ENCODE results near the gene FAM168A.
"Not testable (repeated sequence)": the region's sequence is repeated elsewhere in the genome, so short reads cannot be mapped to it uniquely, and the experiment has no call there.

The FAM168A gene

DNA sequence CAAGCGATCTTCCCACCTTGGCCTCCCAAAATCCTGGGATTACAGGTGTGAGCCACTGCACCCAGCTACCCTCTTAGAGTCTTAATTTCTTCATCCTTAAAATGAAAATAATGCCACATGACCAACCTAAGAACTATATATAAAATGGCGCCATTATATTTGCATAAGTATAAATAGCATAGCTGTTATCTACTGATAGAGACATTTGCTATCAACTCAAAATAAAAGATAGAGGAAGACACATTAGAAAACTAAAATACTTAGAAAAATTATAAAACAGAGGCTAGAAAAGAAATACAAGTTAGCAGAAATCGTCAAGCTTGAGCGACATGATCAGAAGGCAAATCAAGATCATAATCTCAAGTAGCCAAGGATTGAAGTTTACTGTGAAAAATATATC, 6.2 kb downstream of the FAM168A start:
- 96% methylated on average over 3 of the region's 4 CpGs for WGBS
- H3K4me1 ChIP-seq (ENCODE audit: insufficient read depth, low read length): peaks cover 26% of the 10 kb centered on the region
- H3K27ac ChIP-seq (ENCODE audit: low read depth, low read length): no peak overlapping the region

DNA sequence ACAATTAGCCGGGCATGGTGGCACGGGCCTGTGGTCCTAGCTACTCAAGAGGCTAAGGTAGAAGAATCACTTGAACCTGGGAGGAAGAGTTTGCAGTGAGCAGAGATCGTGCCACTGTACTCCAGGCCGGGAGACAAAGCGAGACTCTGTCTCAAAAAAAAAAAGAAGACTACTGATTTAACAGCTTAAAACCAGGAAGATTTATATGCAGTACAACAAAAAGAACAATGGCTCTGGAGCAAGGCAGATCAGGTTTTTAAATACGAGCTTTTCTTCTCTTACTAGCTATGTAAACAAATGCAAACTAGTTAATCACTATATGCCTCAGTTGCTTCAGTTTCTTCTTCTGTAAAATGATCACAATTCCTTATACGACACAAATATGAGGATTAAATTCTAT, 6.9 kb downstream of the FAM168A start:
- 0 out of 2 replicates have a peak overlapping the region, but pooled peaks have one; percentile 28 for H3K27ac ChIP-seq (ENCODE audit: low read depth, low read length)
- no peak overlapping the region for H3K4me3 ChIP-seq (ENCODE audit: low read length)
- peaks cover 19% of the 10 kb centered on the region for H3K4me1 ChIP-seq (ENCODE audit: insufficient read depth, low read length)
- H3K9ac ChIP-seq (ENCODE audit: low read depth, low read length): no peak overlapping the region
- H3K36me3 ChIP-seq (ENCODE audit: insufficient read depth, low read length): no peaks in the 10 kb centered on the region
- H3K9me3 ChIP-seq (ENCODE audit: insufficient read depth, low read depth, low read length): no peaks in the 10 kb centered on the region
- 88% methylated on average over 7 of the region's 7 CpGs for WGBS
- H3K27me3 ChIP-seq (ENCODE audit: insufficient read depth, low read length): no peaks in the 10 kb centered on the region

More for the DNA sequence above, 6.2 kb downstream of the FAM168A start:
- Histone ChIP-seq H3K9ac (ENCODE audit: low read depth, low read length) (no peak overlapping the region), H3K36me3 (ENCODE audit: insufficient read depth, low read length) (no peaks in the 10 kb centered on the region), H3K4me3 (ENCODE audit: low read length) (no peak overlapping the region), H3K9me3 (ENCODE audit: insufficient read depth, low read depth, low read length) (no peaks in the 10 kb centered on the region), H3K27me3 (ENCODE audit: insufficient read depth, low read length) (no peaks in the 10 kb centered on the region)

DNA sequence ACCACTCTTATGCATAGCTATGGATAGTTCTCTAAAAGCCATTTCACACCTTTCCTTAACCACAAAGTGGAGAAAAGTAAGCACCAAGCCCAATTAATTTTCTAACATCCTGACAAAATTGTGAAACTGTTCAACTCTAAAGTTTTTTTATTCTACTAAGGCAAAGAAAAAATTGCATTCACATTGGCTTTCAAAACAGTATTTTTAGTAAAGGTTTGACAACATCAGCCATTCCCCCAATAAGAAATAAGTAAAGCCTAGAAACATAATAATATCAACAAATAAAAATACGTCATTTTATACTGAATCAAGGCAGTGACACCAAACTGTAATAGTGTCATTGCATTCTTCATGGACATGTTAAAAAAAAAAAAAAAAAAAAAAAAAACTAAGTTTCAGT, 11.1 kb downstream of the FAM168A start:
- 100% methylated on average over 1 of the region's 1 CpG for WGBS
- H3K9me3 ChIP-seq (ENCODE audit: insufficient read depth, low read depth, low read length): no peaks in the 10 kb centered on the region
- peaks cover 2% of the 10 kb centered on the region; the same call in 1 of the 2 replicates for H3K36me3 ChIP-seq (ENCODE audit: insufficient read depth, low read length)
- peaks cover 7% of the 10 kb centered on the region for H3K4me1 ChIP-seq (ENCODE audit: insufficient read depth, low read length)
- H3K9ac ChIP-seq (ENCODE audit: low read depth, low read length): no peak overlapping the region
- no peaks in the 10 kb centered on the region for H3K27me3 ChIP-seq (ENCODE audit: insufficient read depth, low read length)
- H3K4me3 ChIP-seq (ENCODE audit: low read length): no peak overlapping the region
- no peak overlapping the region for H3K27ac ChIP-seq (ENCODE audit: low read depth, low read length)

DNA sequence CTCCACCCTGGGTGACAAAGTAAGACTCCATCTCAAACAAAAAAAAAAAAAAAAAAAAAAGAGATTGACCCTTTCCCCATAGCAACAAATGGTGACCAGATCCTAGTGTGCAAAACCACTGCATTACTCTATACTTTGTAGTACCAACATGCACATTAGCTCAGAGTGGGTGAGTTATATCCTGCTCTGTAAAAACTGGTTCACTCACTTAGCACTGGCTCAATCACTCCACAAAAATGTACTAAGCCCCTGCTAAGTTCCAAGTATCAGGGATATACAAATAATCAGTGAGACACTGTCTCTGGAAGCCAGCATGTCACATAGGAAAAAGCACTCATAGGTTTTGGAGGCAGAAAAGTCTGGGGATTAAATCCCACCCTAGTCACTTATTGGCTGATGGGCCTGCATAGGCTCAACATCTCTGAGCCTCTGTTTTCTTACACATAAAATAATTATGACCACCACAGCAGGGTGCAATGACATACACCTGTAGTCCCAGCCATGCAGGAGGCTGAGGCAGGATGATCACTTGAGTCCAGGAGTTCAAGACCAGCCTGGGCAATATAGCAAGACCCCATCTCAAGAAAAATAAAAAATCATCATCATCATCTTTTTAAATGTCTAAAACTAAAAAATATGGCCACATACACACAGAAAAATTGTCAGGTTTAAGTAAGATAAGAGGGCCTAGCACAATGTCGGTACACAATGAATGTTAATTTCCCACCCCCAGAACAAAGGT, 11.9 kb downstream of the FAM168A start:
- H3K27ac ChIP-seq (ENCODE audit: low read depth, low read length): no peak overlapping the region
- peaks cover 2% of the 10 kb centered on the region; the same call in 1 of the 2 replicates for H3K36me3 ChIP-seq (ENCODE audit: insufficient read depth, low read length)
- H3K9me3 ChIP-seq (ENCODE audit: insufficient read depth, low read depth, low read length): no peaks in the 10 kb centered on the region
- no CpG with 5 or more reads among the region's 1 CpG for WGBS
- no peaks in the 10 kb centered on the region for H3K27me3 ChIP-seq (ENCODE audit: insufficient read depth, low read length)
- H3K4me1 ChIP-seq (ENCODE audit: insufficient read depth, low read length): peaks cover 5% of the 10 kb centered on the region
- H3K9ac ChIP-seq (ENCODE audit: low read depth, low read length): no peak overlapping the region
- H3K4me3 ChIP-seq (ENCODE audit: low read length): no peak overlapping the region

GRCh38 chr11:73584831-73585230, 13.1 kb downstream of the FAM168A start:
- H3K9me3 ChIP-seq (ENCODE audit: insufficient read depth, low read depth, low read length): no peaks in the 10 kb centered on the region
- H3K27ac ChIP-seq (ENCODE audit: low read depth, low read length): no peak overlapping the region
- H3K36me3 ChIP-seq (ENCODE audit: insufficient read depth, low read length): peaks cover 2% of the 10 kb centered on the region; the same call in 1 of the 2 replicates
- H3K27me3 ChIP-seq (ENCODE audit: insufficient read depth, low read length): no peaks in the 10 kb centered on the region
- H3K4me3 ChIP-seq (ENCODE audit: low read length): no peak overlapping the region
- H3K9ac ChIP-seq (ENCODE audit: low read depth, low read length): no peak overlapping the region
- WGBS: 99% methylated on average over 3 of the region's 3 CpGs
- H3K4me1 ChIP-seq (ENCODE audit: insufficient read depth, low read length): no peaks in the 10 kb centered on the region

DNA sequence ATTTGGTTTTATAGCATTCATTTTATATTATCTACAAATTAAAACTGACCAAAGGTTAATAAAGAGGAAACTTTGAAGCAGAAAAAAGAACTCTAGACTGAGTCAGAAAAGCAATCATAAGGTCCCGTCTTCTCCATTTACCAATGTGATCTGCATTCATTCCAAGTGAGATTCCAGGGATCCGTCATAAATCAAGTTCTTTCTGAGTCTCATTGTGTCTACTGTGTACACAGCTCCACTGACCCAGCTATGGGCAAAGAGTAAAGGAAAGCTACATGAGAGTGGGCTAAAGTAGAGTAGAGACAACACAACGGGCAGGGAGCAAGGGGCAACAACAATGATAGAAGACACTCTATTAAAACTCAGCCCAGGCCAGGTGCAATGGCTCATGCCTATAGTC, 15.3 kb downstream of the FAM168A start:
- Histone ChIP-seq H3K4me1 (ENCODE audit: insufficient read depth, low read length) (peaks cover 5% of the 10 kb centered on the region; the same call in 1 of the 2 replicates), H3K4me3 (ENCODE audit: low read length) (no peak overlapping the region), H3K9me3 (ENCODE audit: insufficient read depth, low read depth, low read length) (no peaks in the 10 kb centered on the region), H3K36me3 (ENCODE audit: insufficient read depth, low read length) (peaks cover 6% of the 10 kb centered on the region; the same call in 1 of the 2 replicates), H3K9ac (ENCODE audit: low read depth, low read length) (no peak overlapping the region), H3K27ac (ENCODE audit: low read depth, low read length) (no peak overlapping the region), H3K27me3 (ENCODE audit: insufficient read depth, low read length) (no peaks in the 10 kb centered on the region)
- 97% methylated on average over 3 of the region's 3 CpGs for WGBS

GRCh38 chr11:73580749-73581148, 17.2 kb downstream of the FAM168A start:
- WGBS: 93% methylated on average over 1 of the region's 1 CpG
- not testable (repeated sequence) for H3K4me3 ChIP-seq (ENCODE audit: low read length); H3K9ac ChIP-seq (ENCODE audit: low read depth, low read length); H3K9me3 ChIP-seq (ENCODE audit: insufficient read depth, low read depth, low read length); H3K27me3 ChIP-seq (ENCODE audit: insufficient read depth, low read length); H3K27ac ChIP-seq (ENCODE audit: low read depth, low read length); H3K36me3 ChIP-seq (ENCODE audit: insufficient read depth, low read length)
- H3K4me1 ChIP-seq (ENCODE audit: insufficient read depth, low read length): peaks cover 14% of the 10 kb centered on the region

DNA sequence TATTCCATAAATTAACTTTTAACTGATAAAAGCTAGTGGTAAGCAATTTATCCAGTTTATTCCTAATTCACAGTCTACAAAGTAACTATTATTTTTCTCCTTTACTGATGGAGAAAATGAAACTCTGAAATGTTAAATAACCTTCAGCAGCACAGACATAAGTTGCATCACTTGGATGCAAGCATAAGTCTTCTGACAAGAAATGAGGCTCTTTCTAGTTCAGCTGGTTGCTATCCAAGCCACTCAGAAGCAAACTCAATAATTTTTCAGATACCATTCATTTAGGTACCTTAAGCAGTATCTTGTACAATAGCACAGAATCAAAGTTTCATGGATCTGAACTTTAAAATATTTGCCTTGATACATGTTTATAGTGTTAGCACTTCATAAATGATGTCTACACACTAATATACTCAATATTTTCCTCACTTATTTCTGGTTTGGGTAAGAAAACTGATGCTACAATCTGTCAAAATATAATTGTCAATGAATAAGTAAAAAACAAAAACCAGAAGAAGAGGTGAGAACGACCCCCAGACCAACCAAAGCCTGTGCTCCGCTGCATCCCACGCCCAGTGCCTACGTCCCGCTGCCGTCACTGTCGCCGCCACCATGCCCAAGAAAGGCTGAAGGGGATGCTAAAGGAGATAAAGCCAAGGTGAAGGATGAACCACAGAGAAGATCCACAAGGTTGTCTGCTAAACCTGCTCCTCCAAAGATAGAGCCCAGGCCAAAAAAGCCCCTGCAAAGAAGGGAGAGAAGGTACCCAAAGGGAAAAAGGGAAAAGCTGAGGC, 18.1 kb downstream of the FAM168A start:
- WGBS: 97% methylated on average over 8 of the region's 8 CpGs
- Histone ChIP-seq H3K27me3 (ENCODE audit: insufficient read depth, low read length) (no peaks in the 10 kb centered on the region), H3K4me3 (ENCODE audit: low read length) (no peak overlapping the region), H3K9me3 (ENCODE audit: insufficient read depth, low read depth, low read length) (no peaks in the 10 kb centered on the region), H3K27ac (ENCODE audit: low read depth, low read length) (no peak overlapping the region), H3K36me3 (ENCODE audit: insufficient read depth, low read length) (peaks cover 6% of the 10 kb centered on the region; the same call in 1 of the 2 replicates), H3K9ac (ENCODE audit: low read depth, low read length) (no peak overlapping the region), H3K4me1 (ENCODE audit: insufficient read depth, low read length) (peaks cover 14% of the 10 kb centered on the region)

GRCh38 chr11:73578592-73579185, 19.2 kb downstream of the FAM168A start:
- Histone ChIP-seq H3K27ac (ENCODE audit: low read depth, low read length) (no peak overlapping the region), H3K9ac (ENCODE audit: low read depth, low read length) (no peak overlapping the region), H3K4me1 (ENCODE audit: insufficient read depth, low read length) (peaks cover 14% of the 10 kb centered on the region), H3K9me3 (ENCODE audit: insufficient read depth, low read depth, low read length) (no peaks in the 10 kb centered on the region), H3K27me3 (ENCODE audit: insufficient read depth, low read length) (no peaks in the 10 kb centered on the region), H3K36me3 (ENCODE audit: insufficient read depth, low read length) (peaks cover 6% of the 10 kb centered on the region; the same call in 1 of the 2 replicates), H3K4me3 (ENCODE audit: low read length) (no peak overlapping the region)
- WGBS: 83% methylated on average over 2 of the region's 2 CpGs

- Histone ChIP-seq H3K27me3 (ENCODE audit: insufficient read depth, low read length) (no peaks in the 10 kb centered on the region), H3K36me3 (ENCODE audit: insufficient read depth, low read length) (peaks cover 4% of the 10 kb centered on the region; the same call in 1 of the 2 replicates), H3K27ac (ENCODE audit: low read depth, low read length) (no peak overlapping the region), H3K9ac (ENCODE audit: low read depth, low read length) (no peak overlapping the region), H3K4me1 (ENCODE audit: insufficient read depth, low read length) (peaks cover 14% of the 10 kb centered on the region), H3K4me3 (ENCODE audit: low read length) (no peak overlapping the region), H3K9me3 (ENCODE audit: insufficient read depth, low read depth, low read length) (no peaks in the 10 kb centered on the region)
- 67% methylated on average over 1 of the region's 1 CpG for WGBS
Measured at GRCh38 chr11:73577496-73577917, 20.4 kb downstream of the FAM168A start.

- 88% methylated on average over 4 of the region's 4 CpGs for WGBS
- no peak overlapping the region for H3K27ac ChIP-seq (ENCODE audit: low read depth, low read length)
- no peaks in the 10 kb centered on the region for H3K9me3 ChIP-seq (ENCODE audit: insufficient read depth, low read depth, low read length)
- H3K4me1 ChIP-seq (ENCODE audit: insufficient read depth, low read length): peaks cover 14% of the 10 kb centered on the region
- no peaks in the 10 kb centered on the region for H3K27me3 ChIP-seq (ENCODE audit: insufficient read depth, low read length)
- H3K36me3 ChIP-seq (ENCODE audit: insufficient read depth, low read length): peaks cover 4% of the 10 kb centered on the region; the same call in 1 of the 2 replicates
- no peak overlapping the region for H3K9ac ChIP-seq (ENCODE audit: low read depth, low read length)
- no peak overlapping the region for H3K4me3 ChIP-seq (ENCODE audit: low read length)
Measured at GRCh38 chr11:73576185-73576614, 21.7 kb downstream of the FAM168A start.
